Panc1 (cell line): ENCODE data around the gene CD226. TPM values are rescaled to one million over a fixed set of nuclear protein-coding genes. Genes with fewer than 3 reads are reported as not detected.

Experiments
- ATAC-seq: fragments of 200-7000 bp; cut with Tn5 transposase; 2 replicates; pipeline ENCODE4 v1.9.1; 2020; ENCODE audit warnings: mild to moderate bottlenecking, moderate library complexity
- BruUV-seq: library from RNA; stranded (reverse); fragments of 400-500 nt; replicated peaks from 2 replicates; lab custom pipeline; 2021; lab: Mats Ljungman, UMichigan
- CTCF ChIA-PET: fragments of 300-600 bp; sonication (Branson Sonifier 250); formaldehyde crosslinking; loops from one replicate; lab custom pipeline; 2022; ENCODE audit warnings: antibody characterized with exemption; lab: Charles Lee
- POLR2A ChIA-PET: fragments of 300-600 bp; sonication (Branson Sonifier 250); formaldehyde crosslinking; loops from one replicate; lab custom pipeline; 2022; ENCODE audit warnings: antibody characterized with exemption; lab: Charles Lee
- DNase-seq: peaks from one replicate; pipeline ENCODE4 v3.0.0-alpha.2; 2010; ENCODE audit warnings: low read depth, low spot score
- H3K27ac ChIP-seq: 2 replicates; pipeline ENCODE4 v1.5.1; 2011; ENCODE audit warnings: mild to moderate bottlenecking, low read length, inconsistent platforms
- H3K27me3 ChIP-seq: fragments of 200-500 bp; sonication (Bioruptor generic); 2 replicates; pipeline ENCODE4 v1.6.0; 2014; ENCODE audit warnings: low read length, inconsistent platforms; ENCODE audit not compliant: control insufficient read depth, insufficient read depth
- H3K36me3 ChIP-seq: fragments of 200-500 bp; sonication (Bioruptor generic); 2 replicates; pipeline ENCODE4 v1.5.1; 2014; ENCODE audit warnings: inconsistent platforms, mild to moderate bottlenecking, low read length, moderate library complexity; ENCODE audit not compliant: control insufficient read depth, insufficient read depth
- H3K4me1 ChIP-seq: 2 replicates; pipeline ENCODE4 v1.5.1; 2011; ENCODE audit warnings: inconsistent platforms, mild to moderate bottlenecking, low read length, moderate library complexity; ENCODE audit not compliant: control insufficient read depth, insufficient read depth
- H3K4me3 ChIP-seq, 2 experiments: 2 replicates each; pipeline ENCODE4 v1.5.1; 2011 to 2012; ENCODE audit warnings: low read depth in 2 of 2, low read length in 2 of 2, mild to moderate bottlenecking in 2 of 2, inconsistent platforms in 1 of 2, moderate library complexity in 1 of 2
- H3K9me3 ChIP-seq: fragments of 200-500 bp; sonication (Bioruptor generic); 2 replicates; pipeline ENCODE4 v1.5.1; 2014; ENCODE audit warnings: low read depth, mild to moderate bottlenecking, inconsistent platforms, low read length, moderate library complexity; ENCODE audit not compliant: control insufficient read depth, insufficient read depth
- POLR2AphosphoS5 ChIP-seq: IDR thresholded peaks from 2 replicates; pipeline ENCODE4 v1.6.1; 2012; ENCODE audit warnings: mild to moderate bottlenecking, low read depth, low read length, moderate library complexity
- REST ChIP-seq, 2 experiments: IDR thresholded peaks; 2 replicates each; pipeline ENCODE4 v1.6.1; 2011 to 2012; ENCODE audit warnings: low read depth in 2 of 2, control low read depth in 1 of 2, low read length in 1 of 2, mild to moderate bottlenecking in 1 of 2, moderate library complexity in 1 of 2; ENCODE audit not compliant: insufficient read depth in 1 of 2
- SIN3A ChIP-seq: IDR thresholded peaks from 2 replicates; pipeline ENCODE4 v1.6.1; 2012; ENCODE audit warnings: low read depth, mild to moderate bottlenecking, low read length, moderate library complexity, borderline replicate concordance; ENCODE audit not compliant: insufficient read depth
- TCF7L2 ChIP-seq: IDR thresholded peaks from 2 replicates; pipeline ENCODE4 v1.6.1; 2011; ENCODE audit warnings: mild to moderate bottlenecking, low read depth, low read length, inconsistent platforms
- in situ Hi-C: cut with HindIII; loops from 2 replicates; pipeline ENCODE4 v1.10.0; 2016; ENCODE audit warnings: low sequenced_read_pairs, low pct_unique_long_range_greater_than_20kb
- intact Hi-C: fragments of 100-400 bp; cut with micrococcal nuclease; formaldehyde crosslinking; loops from one replicate; pipeline ENCODE4 v1.10.0; 2022; ENCODE audit not compliant: unreplicated experiment
- total RNA-seq: library from RNA; stranded (reverse); gene quantifications from one replicate; pipeline ENCODE4 v1.2.1, GENCODE V29; 2021; ENCODE audit not compliant: unreplicated experiment
- TF ChIP-seq, protein P1 (sequence below): fragments of 450-650 bp; IDR thresholded peaks from 2 replicates; pipeline ENCODE4 v1.5.1; 2017; ENCODE audit warnings: mild to moderate bottlenecking

CD226 gene
- total RNA-seq, 1 experiment from 2014 or later: 0.95 TPM

- TF ChIP-seq REST (IDR thresholded peaks at IDR 0.05; ENCODE audit: insufficient read depth in 1 of 2, low read depth in 2 of 2, low read length in 1 of 2): no peak
- no peak for TF ChIP-seq TCF7L2
- no peak for TF ChIP-seq SIN3A
- TF ChIP-seq, protein P1, sequence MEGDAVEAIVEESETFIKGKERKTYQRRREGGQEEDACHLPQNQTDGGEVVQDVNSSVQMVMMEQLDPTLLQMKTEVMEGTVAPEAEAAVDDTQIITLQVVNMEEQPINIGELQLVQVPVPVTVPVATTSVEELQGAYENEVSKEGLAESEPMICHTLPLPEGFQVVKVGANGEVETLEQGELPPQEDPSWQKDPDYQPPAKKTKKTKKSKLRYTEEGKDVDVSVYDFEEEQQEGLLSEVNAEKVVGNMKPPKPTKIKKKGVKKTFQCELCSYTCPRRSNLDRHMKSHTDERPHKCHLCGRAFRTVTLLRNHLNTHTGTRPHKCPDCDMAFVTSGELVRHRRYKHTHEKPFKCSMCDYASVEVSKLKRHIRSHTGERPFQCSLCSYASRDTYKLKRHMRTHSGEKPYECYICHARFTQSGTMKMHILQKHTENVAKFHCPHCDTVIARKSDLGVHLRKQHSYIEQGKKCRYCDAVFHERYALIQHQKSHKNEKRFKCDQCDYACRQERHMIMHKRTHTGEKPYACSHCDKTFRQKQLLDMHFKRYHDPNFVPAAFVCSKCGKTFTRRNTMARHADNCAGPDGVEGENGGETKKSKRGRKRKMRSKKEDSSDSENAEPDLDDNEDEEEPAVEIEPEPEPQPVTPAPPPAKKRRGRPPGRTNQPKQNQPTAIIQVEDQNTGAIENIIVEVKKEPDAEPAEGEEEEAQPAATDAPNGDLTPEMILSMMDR: no peak
- no peak for TF ChIP-seq POLR2AphosphoS5
- ChIA-PET CTCF (no interaction called here), POLR2A (no interaction called here)
- Histone ChIP-seq H3K27me3 (no peaks in the 10 kb centered on the region), H3K9me3 (no peaks in the 10 kb centered on the region), H3K4me3 (no peak overlapping the region), H3K4me1 (no peaks in the 10 kb centered on the region), H3K27ac (no peak overlapping the region), H3K36me3 (no peaks in the 10 kb centered on the region)
- in situ Hi-C loops: no loop called here
- DNase-seq (no peak), ATAC-seq (no peak)
- intact Hi-C loops: no loop called here
- BruUV-seq: no TSS peak
Observed at GRCh38 chr18:69895066-69896047, 52.3 kb downstream of the CD226 start.

DNA sequence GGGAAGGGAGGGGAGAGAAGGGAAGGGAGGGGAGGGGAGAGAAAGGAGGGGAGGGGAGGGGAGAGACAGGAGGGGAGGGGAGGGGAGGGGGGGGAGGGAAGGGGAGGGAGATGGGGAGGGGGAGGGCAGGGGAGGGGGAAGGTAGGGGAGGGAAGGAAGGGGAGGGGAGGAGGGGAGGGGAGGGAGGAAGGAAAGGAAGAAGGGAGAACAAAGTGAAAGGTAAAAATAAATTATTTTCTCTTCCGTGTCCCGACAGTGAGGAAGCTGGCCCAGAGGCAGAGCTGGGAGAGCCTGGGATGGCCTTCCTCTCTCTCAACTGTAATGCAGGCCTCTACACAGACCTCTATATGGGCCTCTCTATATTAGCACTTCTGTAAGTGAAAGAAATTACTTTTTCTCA lies 53.2 kb downstream of the CD226 start:
- H3K27ac ChIP-seq: no peak overlapping the region
- in situ Hi-C loops: no loop called here
- H3K4me3 ChIP-seq: no peak overlapping the region
- ChIA-PET POLR2A (no interaction called here), CTCF (no interaction called here)
- DNase-seq (no peak), ATAC-seq (no peak)
- intact Hi-C loops: no loop called here
- BruUV-seq: no TSS peak
- H3K27me3 ChIP-seq: no peaks in the 10 kb centered on the region
- TF ChIP-seq SIN3A (no peak), REST (IDR thresholded peaks at IDR 0.05; ENCODE audit: insufficient read depth in 1 of 2, low read depth in 2 of 2, low read length in 1 of 2) (no peak), TCF7L2 (no peak), POLR2AphosphoS5 (no peak)
- TF ChIP-seq, protein P1: no peak
- no peaks in the 10 kb centered on the region for H3K9me3 ChIP-seq
- H3K4me1 ChIP-seq: no peaks in the 10 kb centered on the region
- H3K36me3 ChIP-seq: no peaks in the 10 kb centered on the region
